Stromal cell of bone marrow (primary cell): Measurements from ENCODE around the gene CAMKV.
"Not testable (repeated sequence)": the region's sequence is repeated elsewhere in the genome, so short reads cannot be mapped to it uniquely, and the experiment has no call there.

Experiments
- DNase-seq: peaks from one replicate; pipeline ENCODE4 v3.0.0-alpha.2; 2012; ENCODE audit warnings: low read depth

Gene CAMKV

GRCh38 chr3:49845694-49846093 is 24.0 kb downstream of the CAMKV start:
- DNase-seq = no peak

DNA sequence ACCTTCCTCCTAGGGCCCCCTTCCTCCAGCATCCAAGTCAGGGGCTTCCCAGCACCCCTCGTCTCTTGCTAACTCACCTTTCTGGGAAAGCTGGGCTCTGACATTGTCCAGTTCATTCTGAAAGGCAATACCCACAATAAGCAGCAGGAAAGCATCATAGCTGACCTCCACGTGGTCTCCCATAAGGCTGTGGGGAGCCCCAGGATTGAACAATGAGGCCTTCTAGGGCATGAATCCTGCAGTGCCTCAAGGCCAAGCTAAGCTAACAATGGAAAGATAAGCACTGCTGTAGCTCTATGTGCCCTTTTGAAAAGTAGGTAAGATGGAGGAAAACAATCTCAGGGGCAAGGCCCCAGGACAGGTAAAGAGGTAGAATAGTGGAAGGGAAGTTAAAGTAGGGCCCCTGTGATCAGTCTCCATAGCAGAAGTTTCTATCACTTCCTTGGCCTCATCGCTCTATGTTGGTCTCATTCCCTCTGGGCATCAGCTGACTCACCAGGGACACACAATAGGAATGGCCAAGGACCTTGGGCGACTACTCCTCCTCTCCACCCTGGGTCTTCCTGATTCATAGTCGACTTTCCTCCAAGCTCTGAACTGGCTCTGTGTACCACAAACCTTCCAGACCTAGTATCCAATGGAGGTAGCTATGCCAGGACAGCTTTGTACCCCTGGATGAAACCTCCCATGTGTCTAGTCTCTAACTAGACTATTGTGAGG is 25.1 kb downstream of the CAMKV start:
- DNase-seq = no peak

DNA sequence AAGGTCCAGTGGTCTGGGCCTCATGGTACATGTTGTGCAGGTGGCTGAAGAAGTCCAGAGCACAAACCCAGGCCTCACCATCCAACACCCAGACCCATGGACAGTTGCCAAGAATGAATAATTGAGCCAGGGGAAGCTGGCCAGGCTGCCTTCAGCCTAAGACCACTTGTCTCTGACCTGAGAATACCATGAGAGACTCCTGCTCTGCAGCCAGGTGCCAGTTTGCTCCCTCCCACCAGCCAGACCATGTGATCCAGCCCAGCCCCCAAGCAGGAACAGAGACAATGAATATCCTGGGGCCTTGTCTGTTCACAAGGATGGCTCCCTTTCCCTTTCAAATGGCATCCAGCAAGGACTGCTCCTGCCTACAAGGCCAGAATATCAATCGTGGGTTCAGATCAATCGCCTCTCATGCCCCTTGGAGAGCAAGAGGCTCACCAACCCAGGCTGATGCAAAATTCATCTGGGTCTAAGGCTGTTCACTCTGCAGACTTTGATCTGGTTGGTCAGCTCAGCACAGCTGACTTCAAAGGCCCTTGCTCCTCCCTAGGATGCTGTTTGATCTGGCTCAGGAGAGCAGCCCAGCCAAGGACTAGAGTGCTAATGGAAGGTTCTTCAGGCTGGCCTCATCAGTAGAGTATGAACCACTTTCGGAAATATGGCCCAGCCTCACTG is 26.7 kb downstream of the CAMKV start:
- no peak for DNase-seq

- no peak for DNase-seq
These were observed 27.9 kb downstream of the CAMKV start for GRCh38 chr3:49841806-49842205.

- no peak for DNase-seq
These were observed 28.5 kb downstream of the CAMKV start for GRCh38 chr3:49841126-49841696.

GRCh38 chr3:49840388-49840787 is 29.3 kb downstream of the CAMKV start:
- no peak for DNase-seq

DNA sequence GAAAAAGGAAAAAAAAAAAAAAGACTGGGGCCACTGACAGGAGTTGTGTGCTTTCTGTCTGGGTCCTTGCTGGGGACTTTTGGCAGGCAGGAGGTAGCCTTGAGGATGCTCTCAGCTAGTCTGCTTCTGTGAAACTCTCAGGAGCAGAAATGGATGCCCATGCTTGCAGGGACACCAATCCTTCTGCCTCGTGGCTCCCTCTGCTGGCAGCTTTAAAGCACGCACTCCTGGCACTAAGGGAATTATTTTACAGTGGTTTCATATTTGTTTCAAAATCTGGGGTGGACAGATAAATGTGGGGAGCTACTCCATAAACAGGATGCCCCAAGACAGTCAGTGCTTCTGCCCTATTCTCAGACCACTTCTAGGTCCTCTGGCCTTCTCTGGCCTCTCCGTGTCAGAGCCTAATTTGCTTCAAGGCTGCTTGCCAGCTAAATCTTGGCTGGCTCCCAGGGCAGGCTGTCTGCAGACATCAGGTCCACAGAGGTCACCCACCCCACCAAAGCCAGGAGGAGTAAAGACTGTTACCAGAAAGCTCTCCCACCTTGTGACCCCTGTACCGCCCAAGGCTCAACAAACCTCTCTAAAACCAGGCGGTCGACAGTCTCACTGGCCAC is 30.4 kb downstream of the CAMKV start:
- DNase-seq = peak; percentile 66

- no peak for DNase-seq
These were observed 38.4 kb downstream of the CAMKV start for GRCh38 chr3:49831341-49831740.

- DNase-seq = no peak
These were observed 43.7 kb downstream of the CAMKV start for GRCh38 chr3:49826016-49826415.

DNA sequence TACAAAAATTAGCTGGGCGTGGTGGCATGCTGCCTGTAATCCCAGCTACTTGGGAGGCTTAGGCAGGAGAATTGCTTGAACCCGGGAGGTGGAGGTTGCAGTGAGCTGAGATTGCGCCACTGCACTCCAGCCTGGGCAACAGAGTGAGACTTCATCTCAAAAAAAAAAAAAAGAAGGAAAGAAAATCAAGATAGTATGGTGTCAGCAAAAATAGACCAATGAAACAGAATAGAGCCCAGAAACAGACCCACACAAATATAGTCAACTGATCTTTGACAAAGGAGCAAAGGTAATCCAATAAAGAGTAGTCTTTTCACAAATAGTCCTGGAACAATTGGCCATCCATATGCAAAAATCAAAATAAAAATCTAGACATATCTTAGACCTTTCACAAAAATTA is 46.6 kb downstream of the CAMKV start:
- not testable (repeated sequence) for DNase-seq

DNA sequence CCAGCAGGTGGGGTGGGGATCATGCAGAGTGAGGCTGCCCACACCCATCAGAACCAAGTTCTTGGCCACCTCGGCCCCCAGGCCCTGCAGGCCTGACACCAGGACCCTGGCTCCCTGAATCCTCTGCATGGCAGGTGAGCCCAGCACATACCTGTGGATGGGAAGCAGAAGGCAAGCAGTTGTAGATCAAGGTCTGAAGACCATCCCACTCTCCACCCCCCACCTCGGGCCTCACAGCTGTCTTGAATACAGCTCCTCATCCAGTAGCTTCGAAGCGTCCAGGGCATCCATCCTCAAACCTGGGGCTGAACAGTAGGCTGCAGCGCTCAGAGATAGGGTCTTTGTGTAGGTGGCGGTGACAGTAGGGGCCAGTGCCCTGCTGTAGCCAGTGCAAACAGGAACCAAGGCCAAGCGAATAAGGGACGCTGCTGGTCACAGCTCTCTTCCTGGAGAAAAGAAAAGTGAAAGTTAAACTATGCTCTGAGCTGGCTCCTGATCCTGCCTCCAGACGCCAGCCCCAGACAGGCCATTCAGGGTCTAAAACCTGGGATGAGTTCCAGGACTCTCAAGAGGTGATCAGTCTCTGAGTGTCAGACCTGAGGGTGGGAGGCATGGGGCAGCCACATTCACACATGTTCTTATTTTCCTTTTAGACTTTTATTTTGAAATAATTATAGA is 56.1 kb downstream of the CAMKV start, which contains the start of gene UBA7:
Gene UBA7 (minus strand): TSS at position 457 of the 678 bp plus-strand sequence. CDS start 166 bp downstream, at position 291.
- DNase-seq = peak; percentile 45

DNA sequence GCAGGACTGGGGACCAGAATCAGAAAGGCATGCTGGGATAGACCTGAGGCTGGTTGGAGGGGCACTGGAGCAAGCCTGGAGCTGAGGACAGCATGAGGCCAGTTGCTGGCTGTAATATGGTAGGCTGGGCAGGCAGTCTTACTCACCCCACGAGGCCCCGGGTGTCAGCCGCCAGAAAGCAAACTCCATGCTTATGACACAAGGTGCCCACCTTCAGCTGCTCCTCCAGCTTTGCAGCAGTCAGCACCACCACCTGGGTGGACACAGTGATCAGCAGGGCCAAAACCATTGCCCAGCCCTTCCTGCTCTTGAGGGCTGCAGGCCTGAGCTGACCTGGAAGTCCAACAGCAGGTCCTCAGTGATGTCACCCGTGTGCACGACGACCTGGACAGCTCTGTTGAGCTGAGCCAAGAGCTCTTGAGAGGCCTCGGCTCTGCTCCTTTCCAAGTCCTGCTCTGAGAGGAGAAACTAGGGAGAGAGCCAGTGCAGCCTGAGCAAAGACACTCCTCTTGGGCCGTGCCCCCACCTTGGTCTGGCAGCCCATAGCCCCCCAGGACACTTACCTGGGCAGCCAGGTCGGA is 56.7 kb downstream of the CAMKV start:
- no peak for DNase-seq
